ENCODE measurements around the gene CCDC3.
"Not testable (repeated sequence)": the region's sequence is repeated elsewhere in the genome, so short reads cannot be mapped to it uniquely, and the experiment has no call there.

Gene CCDC3

GRCh38 chr10:12993595-12993994 lies 7.9 kb downstream of the CCDC3 start:
- FAIRE-seq (no peak), DNase-seq (ENCODE audit: insufficient read length) (no peak)
- no peak for TF ChIP-seq POLR2AphosphoS5 (IDR thresholded peaks at IDR 0.05; ENCODE audit: low read depth, low read length)
- TF ChIP-seq TAF1 (IDR thresholded peaks at IDR 0.05; ENCODE audit: borderline replicate concordance, low read depth, low read length): no peak
- no peak for TF ChIP-seq POLR2A (IDR thresholded peaks at IDR 0.05; ENCODE audit: low read depth, low read length)

GRCh38 chr10:12985347-12985746 lies 16.2 kb downstream of the CCDC3 start:
- DNase-seq (ENCODE audit: insufficient read length): no peak
- no peak for FAIRE-seq
- TF ChIP-seq POLR2AphosphoS5 (IDR thresholded peaks at IDR 0.05; ENCODE audit: low read depth, low read length): no peak
- no peak for TF ChIP-seq POLR2A (IDR thresholded peaks at IDR 0.05; ENCODE audit: low read depth, low read length)
- no peak for TF ChIP-seq TAF1 (IDR thresholded peaks at IDR 0.05; ENCODE audit: borderline replicate concordance, low read depth, low read length)

GRCh38 chr10:12984165-12984747 lies 17.3 kb downstream of the CCDC3 start:
- DNase-seq (ENCODE audit: insufficient read length) (no peak), FAIRE-seq (peak; percentile 21)
- TF ChIP-seq POLR2A (IDR thresholded peaks at IDR 0.05; ENCODE audit: low read depth, low read length) (no peak), POLR2AphosphoS5 (IDR thresholded peaks at IDR 0.05; ENCODE audit: low read depth, low read length) (no peak), TAF1 (IDR thresholded peaks at IDR 0.05; ENCODE audit: borderline replicate concordance, low read depth, low read length) (no peak)

GRCh38 chr10:12983568-12983967 lies 17.9 kb downstream of the CCDC3 start:
- FAIRE-seq; DNase-seq (ENCODE audit: insufficient read length): not testable (repeated sequence)

GRCh38 chr10:12981570-12981969 lies 19.9 kb downstream of the CCDC3 start:
- TF ChIP-seq TAF1 (IDR thresholded peaks at IDR 0.05; ENCODE audit: borderline replicate concordance, low read depth, low read length): no peak
- TF ChIP-seq POLR2A (IDR thresholded peaks at IDR 0.05; ENCODE audit: low read depth, low read length): no peak
- no peak for TF ChIP-seq POLR2AphosphoS5 (IDR thresholded peaks at IDR 0.05; ENCODE audit: low read depth, low read length)
- DNase-seq (ENCODE audit: insufficient read length) (no peak), FAIRE-seq (no peak)

- TF ChIP-seq POLR2A (IDR thresholded peaks at IDR 0.05; ENCODE audit: low read depth, low read length): no peak
- no peak for TF ChIP-seq TAF1 (IDR thresholded peaks at IDR 0.05; ENCODE audit: borderline replicate concordance, low read depth, low read length)
- TF ChIP-seq POLR2AphosphoS5 (IDR thresholded peaks at IDR 0.05; ENCODE audit: low read depth, low read length): no peak
- FAIRE-seq: no peak
- no peak for DNase-seq (ENCODE audit: insufficient read length)
Measured at GRCh38 chr10:12980713-12981306, 20.7 kb downstream of the CCDC3 start.

- TF ChIP-seq POLR2A (IDR thresholded peaks at IDR 0.05; ENCODE audit: low read depth, low read length): no peak
- FAIRE-seq (no peak), DNase-seq (ENCODE audit: insufficient read length) (no peak)
Measured at GRCh38 chr10:12980102-12980661, 21.3 kb downstream of the CCDC3 start.

- DNase-seq (ENCODE audit: insufficient read length) (no peak), FAIRE-seq (no peak)
- TF ChIP-seq POLR2AphosphoS5 (IDR thresholded peaks at IDR 0.05; ENCODE audit: low read depth, low read length) (no peak), TAF1 (IDR thresholded peaks at IDR 0.05; ENCODE audit: borderline replicate concordance, low read depth, low read length) (no peak), POLR2A (IDR thresholded peaks at IDR 0.05; ENCODE audit: low read depth, low read length) (no peak)
Measured at GRCh38 chr10:12978891-12979290, 22.6 kb downstream of the CCDC3 start.

- TF ChIP-seq TAF1 (IDR thresholded peaks at IDR 0.05; ENCODE audit: borderline replicate concordance, low read depth, low read length): no peak
- no peak for TF ChIP-seq POLR2A (IDR thresholded peaks at IDR 0.05; ENCODE audit: low read depth, low read length)
- no peak for TF ChIP-seq POLR2AphosphoS5 (IDR thresholded peaks at IDR 0.05; ENCODE audit: low read depth, low read length)
- FAIRE-seq (no peak), DNase-seq (ENCODE audit: insufficient read length) (no peak)
Measured at GRCh38 chr10:12975906-12976305, 25.6 kb downstream of the CCDC3 start.

- FAIRE-seq: no peak
- no peak for DNase-seq (ENCODE audit: insufficient read length)
- TF ChIP-seq TAF1 (IDR thresholded peaks at IDR 0.05; ENCODE audit: borderline replicate concordance, low read depth, low read length) (no peak), POLR2A (IDR thresholded peaks at IDR 0.05; ENCODE audit: low read depth, low read length) (no peak), POLR2AphosphoS5 (IDR thresholded peaks at IDR 0.05; ENCODE audit: low read depth, low read length) (no peak)
Measured at GRCh38 chr10:12975266-12975665, 26.2 kb downstream of the CCDC3 start.

- no peak for DNase-seq (ENCODE audit: insufficient read length)
- FAIRE-seq: no peak
- no peak for TF ChIP-seq TAF1 (IDR thresholded peaks at IDR 0.05; ENCODE audit: borderline replicate concordance, low read depth, low read length)
- TF ChIP-seq POLR2AphosphoS5 (IDR thresholded peaks at IDR 0.05; ENCODE audit: low read depth, low read length): no peak
- no peak for TF ChIP-seq POLR2A (IDR thresholded peaks at IDR 0.05; ENCODE audit: low read depth, low read length)
Measured at GRCh38 chr10:12974491-12975199, 26.9 kb downstream of the CCDC3 start.

GRCh38 chr10:12974078-12974477 lies 27.4 kb downstream of the CCDC3 start:
- FAIRE-seq (no peak), DNase-seq (ENCODE audit: insufficient read length) (no peak)
- no peak for TF ChIP-seq TAF1 (IDR thresholded peaks at IDR 0.05; ENCODE audit: borderline replicate concordance, low read depth, low read length)
- TF ChIP-seq POLR2AphosphoS5 (IDR thresholded peaks at IDR 0.05; ENCODE audit: low read depth, low read length): no peak
- no peak for TF ChIP-seq POLR2A (IDR thresholded peaks at IDR 0.05; ENCODE audit: low read depth, low read length)

Data from GM12892 (cell line).